Right lobe of liver (tissue), 6 donors: ENCODE measurements around the gene RBP5. TPM values are rescaled to one million over a fixed set of nuclear protein-coding genes. Genes with fewer than 3 reads are reported as not detected.

Experiments
- ATAC-seq, 4 donors: fragments of 200-7000 bp; cut with Tn5 transposase; one replicate each; pipeline ENCODE4 v1.9.1; 2020; ENCODE audit warnings: mild to moderate bottlenecking in 4 of 4, moderate library complexity in 4 of 4
- DNase-seq, 3 donors: peaks; one replicate each; pipeline ENCODE4 v3.0.0-alpha.2; 2020
- H3K27ac ChIP-seq, 3 donors: fragments of 200-600 bp; one replicate each; pipeline ENCODE4 v1.8.0; 2022
- H3K27me3 ChIP-seq, 2 donors: fragments of 200-600 bp; one replicate each; pipeline ENCODE4 v1.8.0; 2022
- H3K36me3 ChIP-seq, 4 donors: fragments of 200-600 bp; sonication (generic) in 1 of 4; one replicate each; pipeline versions ENCODE4 v1.5.1 to v1.8.0; 2017 to 2022; ENCODE audit warnings: control low read depth in 1 of 4
- H3K4me1 ChIP-seq, 4 donors: fragments of 200-600 bp; sonication (generic) in 1 of 4; one replicate each; pipeline versions ENCODE4 v1.5.1 to v1.8.0; 2017 to 2022; ENCODE audit warnings: control low read depth in 1 of 4
- H3K4me3 ChIP-seq, 3 donors: fragments of 200-600 bp; one replicate each; pipeline ENCODE4 v1.8.0; 2022
- H3K9me3 ChIP-seq, 4 donors: fragments of 200-600 bp; sonication (generic) in 1 of 4; one replicate each; pipeline versions ENCODE4 v1.5.1 to v1.8.0; 2017 to 2022; ENCODE audit warnings: control low read depth in 1 of 4
- POLR2A ChIP-seq: fragments of 450-650 bp; IDR thresholded peaks from one replicate; pipeline ENCODE4 v1.6.1; 2017; ENCODE audit warnings: antibody characterized with exemption, mild to moderate bottlenecking
- WGBS: methylation state at CpG from one replicate; pipeline ENCODE4 v1.1.6; 2018; ENCODE audit warnings: low coverage, low lambda C conversion rate; ENCODE audit not compliant: insufficient coverage; ENCODE audit errors: missing lambda C conversion rate; 5-methylcytosine and 5-hydroxymethylcytosine counted together
- intact Hi-C, 2 donors: fragments of 100-400 bp; cut with DNase I; formaldehyde crosslinking; loops; one replicate each; pipeline versions ENCODE4 v1.11.2 to v1.14.1; 2022
- total RNA-seq, 6 experiments: library from RNA; depleted of rRNA in 2 of 6; stranded (reverse); fragments of >200 nt in 2 of 6; fragmentation: NEBNext Ultra II Directional in 3 of 6; extraction: Animal tissue kit (Norgen Biotek cat#: 25700) in 3 of 6; gene quantifications; one replicate each; pipeline versions ENCODE4 v1.1.0 to v1.2.4, GENCODE V29; 2016 to 2023
- TF ChIP-seq, protein P1 (sequence below), 4 donors: fragments of 200-600 bp in 3 of 4; fragments of 450-650 bp in 1 of 4; IDR thresholded peaks; one replicate each; pipeline versions ENCODE4 v1.5.1 to v1.8.0; 2016 to 2022; ENCODE audit warnings: antibody characterized with exemption in 4 of 4, mild to moderate bottlenecking in 2 of 4
- donor health status: DM: no; HTN: yes; CAD: no.
- donor health status: DM: no; HTN: no; CAD: no.
- donor health status: DM: no; HTN: no; CAD: no.
- donor health status: DM: no; HTN: yes; CAD: no.
- donor health status: DM: no; HTN: yes; CAD: no.

RBP5 gene
- total RNA-seq, 6 experiments from 2014 or later: 44.1 to 239 (median 98.2) TPM

GRCh38 chr12:7146228-7146627 lies 17.5 kb upstream of the RBP5 start:
- ATAC-seq (no peak), DNase-seq (no peak)
- Histone ChIP-seq H3K9me3 (no peaks in the 10 kb centered on the region), H3K4me3 (no peak overlapping the region), H3K27me3 (no peaks in the 10 kb centered on the region), H3K36me3 (peaks cover 0 to 38% (median 9%) of the 10 kb centered on the region in 4 donors), H3K27ac (no peak overlapping the region), H3K4me1 (peaks cover 0 to 45% (median 2%) of the 10 kb centered on the region in 4 donors)
- TF ChIP-seq, protein P1, sequence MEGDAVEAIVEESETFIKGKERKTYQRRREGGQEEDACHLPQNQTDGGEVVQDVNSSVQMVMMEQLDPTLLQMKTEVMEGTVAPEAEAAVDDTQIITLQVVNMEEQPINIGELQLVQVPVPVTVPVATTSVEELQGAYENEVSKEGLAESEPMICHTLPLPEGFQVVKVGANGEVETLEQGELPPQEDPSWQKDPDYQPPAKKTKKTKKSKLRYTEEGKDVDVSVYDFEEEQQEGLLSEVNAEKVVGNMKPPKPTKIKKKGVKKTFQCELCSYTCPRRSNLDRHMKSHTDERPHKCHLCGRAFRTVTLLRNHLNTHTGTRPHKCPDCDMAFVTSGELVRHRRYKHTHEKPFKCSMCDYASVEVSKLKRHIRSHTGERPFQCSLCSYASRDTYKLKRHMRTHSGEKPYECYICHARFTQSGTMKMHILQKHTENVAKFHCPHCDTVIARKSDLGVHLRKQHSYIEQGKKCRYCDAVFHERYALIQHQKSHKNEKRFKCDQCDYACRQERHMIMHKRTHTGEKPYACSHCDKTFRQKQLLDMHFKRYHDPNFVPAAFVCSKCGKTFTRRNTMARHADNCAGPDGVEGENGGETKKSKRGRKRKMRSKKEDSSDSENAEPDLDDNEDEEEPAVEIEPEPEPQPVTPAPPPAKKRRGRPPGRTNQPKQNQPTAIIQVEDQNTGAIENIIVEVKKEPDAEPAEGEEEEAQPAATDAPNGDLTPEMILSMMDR (IDR thresholded peaks at IDR 0.05): no peak
- TF ChIP-seq POLR2A: no peak
- 92% methylated on average over 6 of the region's 7 CpGs for WGBS
- intact Hi-C loops: no loop called here

- no peak overlapping the region for H3K4me3 ChIP-seq
- peaks cover 0 to 39% (median 2%) of the 10 kb centered on the region in 4 donors for H3K4me1 ChIP-seq
- intact Hi-C loops: no loop called here
- no peak overlapping the region for H3K27ac ChIP-seq
- no peaks in the 10 kb centered on the region for H3K27me3 ChIP-seq
- H3K36me3 ChIP-seq: peaks cover 0 to 36% (median 10%) of the 10 kb centered on the region in 4 donors
- TF ChIP-seq, protein P1 (IDR thresholded peaks at IDR 0.05): no peak
- TF ChIP-seq POLR2A: no peak
- DNase-seq (peak in 2 of 3 donors; percentile 1 to 29), ATAC-seq (no peak)
- no peaks in the 10 kb centered on the region for H3K9me3 ChIP-seq
- 65% methylated on average over 4 of the region's 4 CpGs for WGBS
Observed at GRCh38 chr12:7145671-7146070, 17.0 kb upstream of the RBP5 start.

DNA sequence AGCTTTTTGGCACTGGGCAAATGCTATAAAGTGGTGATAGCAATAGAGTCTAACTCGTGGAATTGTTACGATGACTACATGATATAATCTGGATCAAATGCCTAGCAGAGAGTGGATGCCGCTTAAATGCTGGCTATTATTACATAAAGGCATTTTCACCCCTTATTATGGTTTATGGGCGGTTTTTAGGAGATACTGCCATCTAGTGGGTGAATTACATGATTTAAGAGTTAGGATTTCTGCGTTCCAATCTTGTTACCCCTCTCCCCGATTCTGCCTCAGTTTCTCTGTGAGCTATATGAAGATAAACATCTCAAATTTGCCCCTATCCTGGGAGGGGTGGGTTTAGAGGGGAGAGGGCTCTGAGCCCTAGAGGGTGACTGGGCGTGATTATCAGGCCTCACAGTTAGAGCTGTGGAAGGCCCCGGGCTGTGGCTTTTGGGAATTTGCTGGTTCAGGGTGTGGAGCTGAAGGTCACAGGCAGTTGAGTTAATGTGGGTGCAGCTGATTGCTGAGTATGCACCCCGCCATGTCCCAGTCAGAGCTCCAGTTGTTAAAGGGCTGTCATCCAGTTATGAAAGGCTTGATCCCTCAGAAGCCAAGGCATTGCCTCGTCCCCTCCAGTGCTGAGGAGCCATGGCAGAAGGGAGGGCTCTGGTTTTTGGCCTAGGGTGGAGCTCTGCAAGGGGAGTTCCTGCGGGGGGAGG lies 15.9 kb upstream of the RBP5 start:
- TF ChIP-seq, protein P1 (IDR thresholded peaks at IDR 0.05): peak; percentile 49 to 66 (median 58)
- TF ChIP-seq POLR2A: no peak
- H3K4me1 ChIP-seq: peaks cover 0 to 39% (median 2%) of the 10 kb centered on the region in 4 donors
- 40% methylated on average over 9 of the region's 11 CpGs for WGBS
- no peaks in the 10 kb centered on the region for H3K9me3 ChIP-seq
- no peaks in the 10 kb centered on the region for H3K27me3 ChIP-seq
- H3K27ac ChIP-seq: peak overlapping the region in 1 of 3 donors; percentile 31
- peaks cover 0 to 25% (median 8%) of the 10 kb centered on the region in 4 donors for H3K36me3 ChIP-seq
- intact Hi-C loops: no loop called here
- DNase-seq (peak in 2 of 3 donors; percentile 9 to 39), ATAC-seq (peak; percentile 23 to 40 (median 28))
- H3K4me3 ChIP-seq: no peak overlapping the region

- no peaks in the 10 kb centered on the region for H3K9me3 ChIP-seq
- H3K36me3 ChIP-seq: peaks cover 0 to 21% (median 7%) of the 10 kb centered on the region in 4 donors
- H3K4me3 ChIP-seq: no peak overlapping the region
- WGBS: 75% methylated on average over 1 of the region's 7 CpGs
- peak overlapping the region in 1 of 3 donors; percentile 47 for H3K27ac ChIP-seq
- DNase-seq: peak in 2 of 3 donors; percentile 10 to 49
- no peaks in the 10 kb centered on the region for H3K27me3 ChIP-seq
- peak in 2 of 4 donors; percentile 1 to 4 for ATAC-seq
- TF ChIP-seq, protein P1 (IDR thresholded peaks at IDR 0.05): no peak
- TF ChIP-seq POLR2A: no peak
- intact Hi-C loops: no loop called here
- H3K4me1 ChIP-seq: peaks cover 0 to 39% (median 2%) of the 10 kb centered on the region in 4 donors
Observed at GRCh38 chr12:7143564-7143963, 14.9 kb upstream of the RBP5 start.
